WTC11 (cell line): ENCODE results near the gene WDR76.
"Not testable (repeated sequence)": the region's sequence is repeated elsewhere in the genome, so short reads cannot be mapped to it uniquely, and the experiment has no call there.

ENCODE experiments used
- CREM ChIP-seq: sonication (generic); formaldehyde crosslinking; IDR thresholded peaks from 2 replicates; pipeline ENCODE4 v1.8.1; 2022; ENCODE audit warnings: mild to moderate bottlenecking, missing genetic modification reagents, moderate library complexity
- ELF4 ChIP-seq: sonication (generic); formaldehyde crosslinking; IDR thresholded peaks from 2 replicates; pipeline ENCODE4 v1.8.1; 2022; ENCODE audit warnings: low read depth, mild to moderate bottlenecking, moderate library complexity, missing genetic modification reagents
- FOXK1 ChIP-seq: sonication (generic); formaldehyde crosslinking; IDR thresholded peaks from 2 replicates; pipeline ENCODE4 v1.8.0; 2022; ENCODE audit warnings: mild to moderate bottlenecking, moderate library complexity, missing genetic modification reagents
- GABPB1 ChIP-seq: sonication (generic); formaldehyde crosslinking; IDR thresholded peaks from 2 replicates; pipeline ENCODE4 v1.8.1; 2023; ENCODE audit warnings: mild to moderate bottlenecking, missing genetic modification reagents
- NR3C1 ChIP-seq: sonication (generic); formaldehyde crosslinking; conservative IDR thresholded peaks from 2 replicates; pipeline ENCODE4 v1.8.1; 2023; ENCODE audit warnings: low read depth, mild to moderate bottlenecking, missing genetic modification reagents
- TCF7 ChIP-seq: sonication (generic); formaldehyde crosslinking; IDR thresholded peaks from 2 replicates; pipeline ENCODE4 v1.8.0; 2022; ENCODE audit warnings: mild to moderate bottlenecking, low read depth, missing genetic modification reagents, moderate library complexity
- ZNF317 ChIP-seq: sonication (generic); formaldehyde crosslinking; IDR thresholded peaks from 2 replicates; pipeline ENCODE4 v1.8.1; 2023; ENCODE audit warnings: low read depth, mild to moderate bottlenecking, moderate library complexity, missing genetic modification reagents, borderline replicate concordance
- TF ChIP-seq, protein P1 (sequence below): fragments of 200-600 bp; IDR thresholded peaks from 2 replicates; pipeline ENCODE4 v1.8.0; 2022; ENCODE audit warnings: antibody characterized with exemption
- TF ChIP-seq, protein P2 (sequence below): sonication (generic); formaldehyde crosslinking; IDR thresholded peaks from 2 replicates; pipeline ENCODE4 v1.8.1; 2022; ENCODE audit warnings: low read depth, missing genetic modification reagents, borderline replicate concordance
- TF ChIP-seq, protein P3 (sequence below): sonication (generic); formaldehyde crosslinking; IDR thresholded peaks from 2 replicates; pipeline ENCODE4 v1.8.1; 2023; ENCODE audit warnings: mild to moderate bottlenecking, missing genetic modification reagents, moderate library complexity
- TF ChIP-seq, protein P4 (sequence below): sonication (generic); formaldehyde crosslinking; IDR thresholded peaks from 2 replicates; pipeline ENCODE4 v1.8.1; 2023; ENCODE audit warnings: mild to moderate bottlenecking, missing genetic modification reagents

DNA sequence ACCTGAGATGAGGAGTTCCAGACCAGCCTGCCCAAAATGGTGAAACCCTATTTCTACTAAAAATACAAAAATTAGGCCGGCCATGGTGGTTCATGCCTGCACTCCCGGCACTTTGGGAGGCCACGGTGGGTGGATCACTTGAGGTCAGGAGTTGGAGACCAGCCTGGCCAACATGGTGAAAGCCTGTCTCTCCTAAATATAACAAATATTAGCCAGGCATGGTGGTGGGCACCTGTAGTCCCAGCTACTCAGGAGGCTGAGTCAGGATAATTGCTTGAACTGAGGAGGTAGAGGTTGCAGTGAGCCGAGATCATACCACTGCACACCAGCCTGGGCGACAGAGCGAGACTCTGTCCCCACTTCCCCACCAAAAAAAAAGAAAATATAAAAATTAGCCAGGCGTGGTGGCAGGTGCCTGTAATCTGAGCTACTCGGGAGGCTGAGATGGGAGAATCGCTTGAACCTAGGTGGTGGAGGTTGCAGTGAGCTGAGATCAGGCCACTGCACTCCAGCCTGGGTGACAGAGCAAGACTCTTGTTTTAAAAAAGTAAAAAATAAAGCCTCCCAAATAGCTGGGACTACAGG, 4.0 kb downstream of the WDR76 start:
- TF ChIP-seq, protein P1, sequence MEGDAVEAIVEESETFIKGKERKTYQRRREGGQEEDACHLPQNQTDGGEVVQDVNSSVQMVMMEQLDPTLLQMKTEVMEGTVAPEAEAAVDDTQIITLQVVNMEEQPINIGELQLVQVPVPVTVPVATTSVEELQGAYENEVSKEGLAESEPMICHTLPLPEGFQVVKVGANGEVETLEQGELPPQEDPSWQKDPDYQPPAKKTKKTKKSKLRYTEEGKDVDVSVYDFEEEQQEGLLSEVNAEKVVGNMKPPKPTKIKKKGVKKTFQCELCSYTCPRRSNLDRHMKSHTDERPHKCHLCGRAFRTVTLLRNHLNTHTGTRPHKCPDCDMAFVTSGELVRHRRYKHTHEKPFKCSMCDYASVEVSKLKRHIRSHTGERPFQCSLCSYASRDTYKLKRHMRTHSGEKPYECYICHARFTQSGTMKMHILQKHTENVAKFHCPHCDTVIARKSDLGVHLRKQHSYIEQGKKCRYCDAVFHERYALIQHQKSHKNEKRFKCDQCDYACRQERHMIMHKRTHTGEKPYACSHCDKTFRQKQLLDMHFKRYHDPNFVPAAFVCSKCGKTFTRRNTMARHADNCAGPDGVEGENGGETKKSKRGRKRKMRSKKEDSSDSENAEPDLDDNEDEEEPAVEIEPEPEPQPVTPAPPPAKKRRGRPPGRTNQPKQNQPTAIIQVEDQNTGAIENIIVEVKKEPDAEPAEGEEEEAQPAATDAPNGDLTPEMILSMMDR = not testable (repeated sequence)
- not testable (repeated sequence) for TF ChIP-seq GABPB1, TCF7, NR3C1, FOXK1, CREM, ZNF317, ELF4 (CRISPR knock-in tag)
- TF ChIP-seq, protein P2, sequence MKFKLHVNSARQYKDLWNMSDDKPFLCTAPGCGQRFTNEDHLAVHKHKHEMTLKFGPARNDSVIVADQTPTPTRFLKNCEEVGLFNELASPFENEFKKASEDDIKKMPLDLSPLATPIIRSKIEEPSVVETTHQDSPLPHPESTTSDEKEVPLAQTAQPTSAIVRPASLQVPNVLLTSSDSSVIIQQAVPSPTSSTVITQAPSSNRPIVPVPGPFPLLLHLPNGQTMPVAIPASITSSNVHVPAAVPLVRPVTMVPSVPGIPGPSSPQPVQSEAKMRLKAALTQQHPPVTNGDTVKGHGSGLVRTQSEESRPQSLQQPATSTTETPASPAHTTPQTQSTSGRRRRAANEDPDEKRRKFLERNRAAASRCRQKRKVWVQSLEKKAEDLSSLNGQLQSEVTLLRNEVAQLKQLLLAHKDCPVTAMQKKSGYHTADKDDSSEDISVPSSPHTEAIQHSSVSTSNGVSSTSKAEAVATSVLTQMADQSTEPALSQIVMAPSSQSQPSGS (CRISPR knock-in tag) = not testable (repeated sequence)
- TF ChIP-seq, protein P3, sequence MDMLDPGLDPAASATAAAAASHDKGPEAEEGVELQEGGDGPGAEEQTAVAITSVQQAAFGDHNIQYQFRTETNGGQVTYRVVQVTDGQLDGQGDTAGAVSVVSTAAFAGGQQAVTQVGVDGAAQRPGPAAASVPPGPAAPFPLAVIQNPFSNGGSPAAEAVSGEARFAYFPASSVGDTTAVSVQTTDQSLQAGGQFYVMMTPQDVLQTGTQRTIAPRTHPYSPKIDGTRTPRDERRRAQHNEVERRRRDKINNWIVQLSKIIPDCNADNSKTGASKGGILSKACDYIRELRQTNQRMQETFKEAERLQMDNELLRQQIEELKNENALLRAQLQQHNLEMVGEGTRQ (CRISPR knock-in tag) = not testable (repeated sequence)
- TF ChIP-seq, protein P4, sequence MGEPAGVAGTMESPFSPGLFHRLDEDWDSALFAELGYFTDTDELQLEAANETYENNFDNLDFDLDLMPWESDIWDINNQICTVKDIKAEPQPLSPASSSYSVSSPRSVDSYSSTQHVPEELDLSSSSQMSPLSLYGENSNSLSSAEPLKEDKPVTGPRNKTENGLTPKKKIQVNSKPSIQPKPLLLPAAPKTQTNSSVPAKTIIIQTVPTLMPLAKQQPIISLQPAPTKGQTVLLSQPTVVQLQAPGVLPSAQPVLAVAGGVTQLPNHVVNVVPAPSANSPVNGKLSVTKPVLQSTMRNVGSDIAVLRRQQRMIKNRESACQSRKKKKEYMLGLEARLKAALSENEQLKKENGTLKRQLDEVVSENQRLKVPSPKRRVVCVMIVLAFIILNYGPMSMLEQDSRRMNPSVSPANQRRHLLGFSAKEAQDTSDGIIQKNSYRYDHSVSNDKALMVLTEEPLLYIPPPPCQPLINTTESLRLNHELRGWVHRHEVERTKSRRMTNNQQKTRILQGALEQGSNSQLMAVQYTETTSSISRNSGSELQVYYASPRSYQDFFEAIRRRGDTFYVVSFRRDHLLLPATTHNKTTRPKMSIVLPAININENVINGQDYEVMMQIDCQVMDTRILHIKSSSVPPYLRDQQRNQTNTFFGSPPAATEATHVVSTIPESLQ = not testable (repeated sequence)
